K562 (cell line): ENCODE data around the gene NUP210. TPM values are rescaled to one million over a fixed set of nuclear protein-coding genes. Genes with fewer than 3 reads are reported as not detected.

Experiments used
- ATAC-seq: fragments of 200-7000 bp; cut with Tn5 transposase; 3 replicates; pipeline ENCODE4 v1.9.1; 2020; ENCODE audit warnings: moderate library complexity
- BruUV-seq: library from RNA; stranded (reverse); fragments of 400-500 nt; replicated peaks from 2 replicates; lab custom pipeline; 2021; lab: Mats Ljungman, UMichigan
- CTCF ChIA-PET: fragments of 300-600 bp; formaldehyde crosslinking; extraction: SDS; loops from one replicate; lab custom pipeline; 2021; ENCODE audit warnings: low intra/inter-chr PET ratio; lab: Yijun Ruan, JAX
- POLR2A ChIA-PET: fragments of 300-600, 350-650 bp; sonication (Branson Sonifier 250); formaldehyde crosslinking; extraction: SDS; loops from one replicate; lab custom pipeline; 2021; ENCODE audit warnings: antibody characterized with exemption, inconsistent platforms; lab: Yijun Ruan, JAX
- DNase-seq, 4 experiments: peaks; one replicate each; pipeline versions ENCODE4 v3.0.0 to v3.0.0-alpha.2; 2011 to 2018; ENCODE audit warnings: low spot score in 3 of 4, mixed read lengths in 3 of 4; ENCODE audit errors: extremely low read depth in 1 of 4
- FAIRE-seq: peaks from 2 replicates; lab custom pipeline; 2011; peaks lifted over from hg19 to GRCh38; lab: Jason Lieb, UNC
- H2AFZ ChIP-seq: 2 replicates; pipeline ENCODE4 v1.6.0; 2011; ENCODE audit warnings: low read depth, low read length, control low read depth, inconsistent platforms
- H3K27ac ChIP-seq: fragments of 200-600 bp; 3 replicates; pipeline ENCODE4 v1.8.0; 2011; ENCODE audit warnings: low read depth, mild to moderate bottlenecking, control low read depth, inconsistent platforms, low read length, moderate library complexity, mixed read lengths; ENCODE audit errors: extremely low read depth
- H3K27me3 ChIP-seq, 2 experiments: fragments of 300-600 bp in 1 of 2; 2 replicates in 1 of 2; 3 replicates in 1 of 2; pipeline versions ENCODE4 v1.6.0 to v1.8.0; 2011; ENCODE audit warnings: inconsistent platforms in 2 of 2, low read length in 2 of 2, mild to moderate bottlenecking in 1 of 2, mixed read lengths in 1 of 2, moderate library complexity in 1 of 2; ENCODE audit not compliant: control insufficient read depth in 2 of 2, insufficient read depth in 2 of 2
- H3K36me3 ChIP-seq: fragments of 300-600 bp; 3 replicates; pipeline ENCODE4 v1.8.0; 2011; ENCODE audit warnings: mild to moderate bottlenecking, low read length, inconsistent platforms; ENCODE audit not compliant: control insufficient read depth, insufficient read depth
- H3K4me1 ChIP-seq, 2 experiments: fragments of 200-600 bp in 1 of 2; replicated peaks in 1 of 2; 2 replicates in 1 of 2; 3 replicates in 1 of 2; pipeline versions ENCODE4 v1.5.1 to v1.8.0; 2011; ENCODE audit warnings: inconsistent platforms in 2 of 2, low read length in 2 of 2, mild to moderate bottlenecking in 1 of 2, mixed read lengths in 1 of 2, moderate library complexity in 1 of 2; ENCODE audit not compliant: control insufficient read depth in 2 of 2, insufficient read depth in 2 of 2
- H3K4me2 ChIP-seq: 2 replicates; pipeline ENCODE4 v1.6.1; 2011; ENCODE audit warnings: low read length, control low read depth, inconsistent platforms, mixed read lengths; ENCODE audit not compliant: insufficient read depth
- H3K4me3 ChIP-seq: fragments of 200-600 bp; sonication (generic), shearing (Covaris generic); 2 replicates; pipeline ENCODE4 v1.5.1; 2016; ENCODE audit warnings: control low read depth, inconsistent platforms
- H3K79me2 ChIP-seq: fragments of 200-600 bp; 3 replicates; pipeline ENCODE4 v1.8.0; 2011; ENCODE audit warnings: low read length, inconsistent platforms; ENCODE audit not compliant: control insufficient read depth, insufficient read depth
- H3K9ac ChIP-seq, 2 experiments: 2 replicates each; pipeline versions ENCODE4 v1.6.0 to v1.6.1; 2011; ENCODE audit warnings: low read depth in 2 of 2, low read length in 2 of 2, control low read depth in 1 of 2, inconsistent platforms in 1 of 2, mild to moderate bottlenecking in 1 of 2, mixed read lengths in 1 of 2; ENCODE audit not compliant: insufficient read depth in 1 of 2
- H3K9me1 ChIP-seq: one replicate; pipeline ENCODE4 v1.6.0; 2011; ENCODE audit warnings: inconsistent platforms, mild to moderate bottlenecking, low read length, moderate library complexity; ENCODE audit not compliant: control insufficient read depth, insufficient read depth
- H3K9me3 ChIP-seq: replicated peaks from 2 replicates; pipeline ENCODE4 v1.5.1; 2011; ENCODE audit warnings: low read depth, low read length, inconsistent platforms; ENCODE audit not compliant: control insufficient read depth, insufficient read depth
- H4K20me1 ChIP-seq: replicated peaks from 2 replicates; pipeline ENCODE4 v1.6.1; 2011; ENCODE audit warnings: low read length, inconsistent platforms, mixed read lengths; ENCODE audit not compliant: control insufficient read depth, insufficient read depth
- SRSF9 ChIP-seq: fragments of 200-400 bp; formaldehyde crosslinking; IDR thresholded peaks from 2 replicates; pipeline ENCODE4 v1.6.1; 2017; ENCODE audit warnings: low read depth, low read length, borderline replicate concordance
- TBL1XR1 ChIP-seq, 2 experiments: IDR thresholded peaks; 2 replicates each; pipeline ENCODE4 v1.6.1; 2012; ENCODE audit warnings: improper control_type of control experiment in 2 of 2, low read length in 2 of 2, mild to moderate bottlenecking in 1 of 2
- ZBTB7A ChIP-seq: IDR thresholded peaks from 2 replicates; pipeline ENCODE4 v1.6.1; 2011; ENCODE audit warnings: low read depth, mild to moderate bottlenecking, low read length, moderate library complexity, borderline replicate concordance; ENCODE audit not compliant: control insufficient read depth
- WGBS: fragments of 100-300 bp; shearing (Covaris generic); methylation state at CpG from one replicate; pipeline ENCODE4 v1.1.6; 2016; ENCODE audit warnings: low coverage, mixed read lengths; ENCODE audit not compliant: insufficient coverage; ENCODE audit errors: missing lambda C conversion rate; 5-methylcytosine and 5-hydroxymethylcytosine counted together
- in situ Hi-C: fragments of 300-500 bp; cut with MboI; formaldehyde crosslinking; loops from 4 replicates; pipeline ENCODE4 v1.15.0; 2018; ENCODE audit warnings: inconsistent platforms, mixed read lengths
- intact Hi-C: fragments of 100-400 bp; cut with micrococcal nuclease; formaldehyde crosslinking; loops from 2 replicates; pipeline ENCODE4 v1.14.2; 2022
- polyA plus RNA-seq, 8 experiments: library from polyadenylated mRNA; depleted of rRNA in 4 of 8; stranded (reverse) in 5 of 8; unstranded in 3 of 8; fragments of >200 nt; fragmentation: Nextera tagmentation in 2 of 8; fragmentation: Illumina TruSeq in 1 of 8; extraction: Ambion mirVana in 2 of 8; extraction: Trizol in 1 of 8; gene quantifications; 2 replicates each; pipeline versions ENCODE4 v1.2.1 to v1.2.3, GENCODE V29; 2011 to 2014; ENCODE audit warnings: inconsistent platforms in 1 of 8, missing spikeins in 1 of 8
- total RNA-seq, 7 experiments: library from RNA; depleted of rRNA in 6 of 7; stranded (reverse); fragments of >200 nt in 6 of 7; fragmentation: Illumina TruSeq in 2 of 7; extraction: Trizol in 2 of 7; gene quantifications; 2 replicates each; pipeline versions ENCODE4 v1.2.1 to v1.2.3, GENCODE V29; 2011 to 2021; ENCODE audit warnings: low replicate concordance in 1 of 7
- TF ChIP-seq, protein P1 (sequence below): fragments of 250-450 bp; sonication (Bioruptor Pico); IDR thresholded peaks from 2 replicates; pipeline ENCODE4 v1.8.0; 2021; ENCODE audit warnings: moderate library complexity, mild to moderate bottlenecking, inconsistent platforms
- TF ChIP-seq, protein P2 (sequence below): conservative IDR thresholded peaks from 2 replicates; pipeline ENCODE4 v1.6.1; 2011; ENCODE audit warnings: low read depth, mild to moderate bottlenecking, low read length; ENCODE audit not compliant: control insufficient read depth
- TF ChIP-seq, protein P3 (sequence below), 3 experiments: IDR thresholded peaks in 2 of 3; conservative IDR thresholded peaks in 1 of 3; 2 replicates each; pipeline ENCODE4 v1.5.1; 2011 to 2012; ENCODE audit warnings: low read length in 3 of 3, mild to moderate bottlenecking in 3 of 3, control low read depth in 2 of 3, improper control_type of control experiment in 1 of 3, inconsistent platforms in 1 of 3, low read depth in 1 of 3, mixed read lengths in 1 of 3, moderate library complexity in 1 of 3; ENCODE audit not compliant: insufficient read depth in 2 of 3
- TF ChIP-seq, protein P4 (sequence below): sonication (generic); formaldehyde crosslinking; IDR thresholded peaks from 2 replicates; pipeline ENCODE4 v1.8.1; 2022; ENCODE audit warnings: missing genetic modification reagents
- TF ChIP-seq, protein P5 (sequence below): sonication (generic); formaldehyde crosslinking; IDR thresholded peaks from 2 replicates; pipeline ENCODE4 v1.8.0; 2022; ENCODE audit warnings: missing genetic modification reagents, mild to moderate bottlenecking, moderate library complexity, borderline replicate concordance

NUP210 gene
- total and polyA plus RNA-seq, 9 of the 15 experiments (the other 6 are each of a cell fraction or from before 2014, with no cell fraction given), result 1.2 to 138 (median 44.0) TPM

DNA sequence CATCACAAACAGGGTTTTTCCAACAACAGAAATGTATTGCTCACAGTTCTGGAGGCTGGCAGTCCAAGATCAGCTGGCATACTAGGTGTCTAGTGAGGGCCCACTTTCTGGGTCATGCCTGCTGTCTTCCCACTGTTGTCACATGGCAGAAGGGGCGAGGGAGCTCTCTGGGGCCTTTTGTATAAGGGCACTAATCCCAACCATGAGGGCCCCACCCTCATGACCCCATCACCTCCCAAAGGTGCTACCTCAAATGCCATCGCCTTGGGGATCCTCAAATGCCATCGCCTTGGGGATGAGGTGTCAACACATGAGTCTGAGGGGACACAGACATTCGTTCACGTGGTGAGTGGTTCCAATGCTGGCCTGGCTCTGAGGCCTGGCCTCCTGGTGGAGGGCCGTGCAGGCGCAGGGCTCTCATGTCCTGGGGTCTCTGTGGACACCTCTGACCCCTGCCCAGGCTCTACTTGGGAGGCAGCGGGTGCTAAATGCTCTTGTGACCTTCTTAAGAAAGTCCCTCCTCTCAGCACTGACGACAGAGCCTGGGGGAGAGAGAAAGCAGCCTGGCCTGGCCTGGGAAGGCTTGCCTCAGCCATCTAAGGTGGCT is 16.8 kb downstream of the NUP210 start:
- POLR2A ChIA-PET, result interaction anchor here (0.5 to 2.3 kb wide), 2 partner anchors 11 to 12 kb away, joined by 3 to 13 read pairs; no protein-coding TSS in a partner anchor
- Histone ChIP-seq H2AFZ (no peak overlapping the region), H3K9me3 (peaks cover 11% of the 10 kb centered on the region), H3K4me2 (no peak overlapping the region), H4K20me1 (peaks cover 14% of the 10 kb centered on the region; the same call in 1 of the 2 replicates), H3K27ac (no peak overlapping the region; the same call in 2 of the 3 replicates), H3K4me3 (no peak overlapping the region), H3K79me2 (peaks cover 93% of the 10 kb centered on the region), H3K27me3 (no peaks in the 10 kb centered on the region), H3K36me3 (peaks cover 54% of the 10 kb centered on the region; the same call in 2 of the 3 replicates), H3K9ac (peak overlapping the region; percentile 39 to 69; a peak in 3 of 4 replicates), H3K4me1 (peaks cover 32 to 46% of the 10 kb centered on the region in 2 experiments; a peak in 4 of 5 replicates), H3K9me1 (no peaks in the 10 kb centered on the region)
- TF ChIP-seq ZBTB7A (peak; percentile 49; the same call in 1 of the 2 replicates), SRSF9 (no peak), TBL1XR1 (IDR thresholded peaks at IDR 0.05; ENCODE audit: low read length in 2 of 2) (no peak)
- TF ChIP-seq, protein P1, sequence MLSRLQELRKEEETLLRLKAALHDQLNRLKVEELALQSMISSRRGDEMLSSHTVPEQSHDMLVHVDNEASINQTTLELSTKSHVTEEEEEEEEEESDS (CRISPR knock-in tag), result no peak
- TF ChIP-seq, protein P2, sequence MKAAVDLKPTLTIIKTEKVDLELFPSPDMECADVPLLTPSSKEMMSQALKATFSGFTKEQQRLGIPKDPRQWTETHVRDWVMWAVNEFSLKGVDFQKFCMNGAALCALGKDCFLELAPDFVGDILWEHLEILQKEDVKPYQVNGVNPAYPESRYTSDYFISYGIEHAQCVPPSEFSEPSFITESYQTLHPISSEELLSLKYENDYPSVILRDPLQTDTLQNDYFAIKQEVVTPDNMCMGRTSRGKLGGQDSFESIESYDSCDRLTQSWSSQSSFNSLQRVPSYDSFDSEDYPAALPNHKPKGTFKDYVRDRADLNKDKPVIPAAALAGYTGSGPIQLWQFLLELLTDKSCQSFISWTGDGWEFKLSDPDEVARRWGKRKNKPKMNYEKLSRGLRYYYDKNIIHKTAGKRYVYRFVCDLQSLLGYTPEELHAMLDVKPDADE, result no peak
- TF ChIP-seq, protein P3, sequence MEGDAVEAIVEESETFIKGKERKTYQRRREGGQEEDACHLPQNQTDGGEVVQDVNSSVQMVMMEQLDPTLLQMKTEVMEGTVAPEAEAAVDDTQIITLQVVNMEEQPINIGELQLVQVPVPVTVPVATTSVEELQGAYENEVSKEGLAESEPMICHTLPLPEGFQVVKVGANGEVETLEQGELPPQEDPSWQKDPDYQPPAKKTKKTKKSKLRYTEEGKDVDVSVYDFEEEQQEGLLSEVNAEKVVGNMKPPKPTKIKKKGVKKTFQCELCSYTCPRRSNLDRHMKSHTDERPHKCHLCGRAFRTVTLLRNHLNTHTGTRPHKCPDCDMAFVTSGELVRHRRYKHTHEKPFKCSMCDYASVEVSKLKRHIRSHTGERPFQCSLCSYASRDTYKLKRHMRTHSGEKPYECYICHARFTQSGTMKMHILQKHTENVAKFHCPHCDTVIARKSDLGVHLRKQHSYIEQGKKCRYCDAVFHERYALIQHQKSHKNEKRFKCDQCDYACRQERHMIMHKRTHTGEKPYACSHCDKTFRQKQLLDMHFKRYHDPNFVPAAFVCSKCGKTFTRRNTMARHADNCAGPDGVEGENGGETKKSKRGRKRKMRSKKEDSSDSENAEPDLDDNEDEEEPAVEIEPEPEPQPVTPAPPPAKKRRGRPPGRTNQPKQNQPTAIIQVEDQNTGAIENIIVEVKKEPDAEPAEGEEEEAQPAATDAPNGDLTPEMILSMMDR (IDR thresholded peaks at IDR 0.05 in 2 of 3, conservative IDR thresholded peaks at IDR 0.05 in 1 of 3; ENCODE audit: insufficient read depth in 2 of 3, low read depth in 1 of 3, low read length in 3 of 3), result 0 out of 6 replicates have a peak, but pooled peaks of 1 of the 3 experiments have one; percentile 11
- TF ChIP-seq, protein P4, sequence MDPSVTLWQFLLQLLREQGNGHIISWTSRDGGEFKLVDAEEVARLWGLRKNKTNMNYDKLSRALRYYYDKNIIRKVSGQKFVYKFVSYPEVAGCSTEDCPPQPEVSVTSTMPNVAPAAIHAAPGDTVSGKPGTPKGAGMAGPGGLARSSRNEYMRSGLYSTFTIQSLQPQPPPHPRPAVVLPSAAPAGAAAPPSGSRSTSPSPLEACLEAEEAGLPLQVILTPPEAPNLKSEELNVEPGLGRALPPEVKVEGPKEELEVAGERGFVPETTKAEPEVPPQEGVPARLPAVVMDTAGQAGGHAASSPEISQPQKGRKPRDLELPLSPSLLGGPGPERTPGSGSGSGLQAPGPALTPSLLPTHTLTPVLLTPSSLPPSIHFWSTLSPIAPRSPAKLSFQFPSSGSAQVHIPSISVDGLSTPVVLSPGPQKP (CRISPR knock-in tag), result no peak
- TF ChIP-seq, protein P5, sequence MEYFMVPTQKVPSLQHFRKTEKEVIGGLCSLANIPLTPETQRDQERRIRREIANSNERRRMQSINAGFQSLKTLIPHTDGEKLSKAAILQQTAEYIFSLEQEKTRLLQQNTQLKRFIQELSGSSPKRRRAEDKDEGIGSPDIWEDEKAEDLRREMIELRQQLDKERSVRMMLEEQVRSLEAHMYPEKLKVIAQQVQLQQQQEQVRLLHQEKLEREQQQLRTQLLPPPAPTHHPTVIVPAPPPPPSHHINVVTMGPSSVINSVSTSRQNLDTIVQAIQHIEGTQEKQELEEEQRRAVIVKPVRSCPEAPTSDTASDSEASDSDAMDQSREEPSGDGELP (CRISPR knock-in tag), result 0 out of 2 replicates have a peak, but pooled peaks have one; percentile 13
- intact Hi-C loops (no loop called here), in situ Hi-C loops (no loop called here)
- WGBS, result 80% methylated on average over 9 of the region's 9 CpGs
- BruUV-seq, result no TSS peak
- no peak for FAIRE-seq
- peak; percentile 5 for ATAC-seq
- no peak for DNase-seq
- CTCF ChIA-PET, result no interaction called here
